Vagina (tissue), 2 donors: Measurements from ENCODE around the gene CADPS.

Source experiments
- POLR2AphosphoS5 ChIP-seq, 2 donors: sonication (generic); formaldehyde crosslinking; IDR thresholded peaks; one replicate each; pipeline ENCODE4 v1.9.0; 2017; ENCODE audit warnings: antibody characterized with exemption in 2 of 2, mild to moderate bottlenecking in 2 of 2, low read depth in 1 of 2; ENCODE audit not compliant: insufficient read depth in 1 of 2
- TF ChIP-seq, protein P1 (sequence below), 3 experiments: fragments of 450-650 bp in 2 of 3; fragments of 200-600 bp in 1 of 3; sonication (generic) in 1 of 3; IDR thresholded peaks; one replicate each; pipeline ENCODE4 v1.5.1; 2017 to 2019; ENCODE audit warnings: antibody characterized with exemption in 3 of 3, mild to moderate bottlenecking in 2 of 3, moderate library complexity in 2 of 3

DNA sequence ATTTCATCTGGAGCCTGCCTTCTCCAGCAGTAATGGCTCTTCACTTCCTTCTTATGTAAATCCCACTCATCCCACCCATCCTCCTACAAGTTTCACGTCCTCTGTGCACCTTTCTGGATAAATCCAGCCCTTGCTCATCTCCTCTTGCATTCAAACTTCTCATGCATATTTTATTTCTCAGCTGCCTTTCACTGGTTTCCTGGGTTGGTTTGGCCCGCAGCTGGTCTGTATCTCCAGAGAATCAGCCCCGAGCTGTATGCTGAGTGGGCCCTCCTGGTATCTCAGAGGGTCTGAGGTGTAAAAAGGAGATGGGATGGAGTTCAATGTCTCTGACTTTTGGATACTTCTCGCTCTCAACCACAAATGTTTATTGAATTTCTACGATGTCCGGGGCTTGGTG, 253.3 kb downstream of the CADPS start:
- TF ChIP-seq, protein P1, sequence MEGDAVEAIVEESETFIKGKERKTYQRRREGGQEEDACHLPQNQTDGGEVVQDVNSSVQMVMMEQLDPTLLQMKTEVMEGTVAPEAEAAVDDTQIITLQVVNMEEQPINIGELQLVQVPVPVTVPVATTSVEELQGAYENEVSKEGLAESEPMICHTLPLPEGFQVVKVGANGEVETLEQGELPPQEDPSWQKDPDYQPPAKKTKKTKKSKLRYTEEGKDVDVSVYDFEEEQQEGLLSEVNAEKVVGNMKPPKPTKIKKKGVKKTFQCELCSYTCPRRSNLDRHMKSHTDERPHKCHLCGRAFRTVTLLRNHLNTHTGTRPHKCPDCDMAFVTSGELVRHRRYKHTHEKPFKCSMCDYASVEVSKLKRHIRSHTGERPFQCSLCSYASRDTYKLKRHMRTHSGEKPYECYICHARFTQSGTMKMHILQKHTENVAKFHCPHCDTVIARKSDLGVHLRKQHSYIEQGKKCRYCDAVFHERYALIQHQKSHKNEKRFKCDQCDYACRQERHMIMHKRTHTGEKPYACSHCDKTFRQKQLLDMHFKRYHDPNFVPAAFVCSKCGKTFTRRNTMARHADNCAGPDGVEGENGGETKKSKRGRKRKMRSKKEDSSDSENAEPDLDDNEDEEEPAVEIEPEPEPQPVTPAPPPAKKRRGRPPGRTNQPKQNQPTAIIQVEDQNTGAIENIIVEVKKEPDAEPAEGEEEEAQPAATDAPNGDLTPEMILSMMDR (IDR thresholded peaks at IDR 0.05), result no peak
- no peak for TF ChIP-seq POLR2AphosphoS5 (IDR thresholded peaks at IDR 0.05; ENCODE audit: insufficient read depth in 1 of 2, low read depth in 1 of 2)
